GM18526 (cell line): ENCODE results near the gene NAMPT.

ENCODE experiments used
- POLR2A ChIP-seq: IDR thresholded peaks from 3 replicates; pipeline ENCODE4 v1.6.1; 2011; ENCODE audit not compliant: insufficient read length; ENCODE audit errors: extremely low read depth

The NAMPT gene

GRCh38 chr7:106225856-106226255 lies 58.9 kb downstream of the NAMPT start:
- TF ChIP-seq POLR2A = no peak

DNA sequence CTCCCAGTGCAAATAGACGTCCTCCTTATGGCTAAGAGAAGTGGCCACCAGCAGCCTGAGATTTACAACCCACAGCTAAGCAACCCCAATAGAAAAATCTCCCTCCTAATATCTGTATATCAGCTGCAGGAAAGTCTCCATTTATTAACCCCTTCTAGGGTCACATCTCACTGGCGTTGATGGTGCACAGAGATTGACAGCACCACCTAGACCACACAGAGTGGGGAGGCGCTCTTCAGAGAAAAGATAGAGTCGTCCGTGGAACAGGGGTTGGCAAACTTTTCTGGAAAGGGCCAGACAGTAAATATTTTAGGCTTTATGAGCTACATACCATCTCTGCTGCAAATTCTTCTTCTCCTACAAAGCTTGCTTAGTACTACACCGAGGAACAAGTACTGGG lies 60.0 kb downstream of the NAMPT start:
- no peak for TF ChIP-seq POLR2A

- no peak for TF ChIP-seq POLR2A
These were observed 61.6 kb downstream of the NAMPT start for GRCh38 chr7:106223156-106223555.

- TF ChIP-seq POLR2A = no peak
These were observed 62.2 kb downstream of the NAMPT start for GRCh38 chr7:106222545-106222944.

DNA sequence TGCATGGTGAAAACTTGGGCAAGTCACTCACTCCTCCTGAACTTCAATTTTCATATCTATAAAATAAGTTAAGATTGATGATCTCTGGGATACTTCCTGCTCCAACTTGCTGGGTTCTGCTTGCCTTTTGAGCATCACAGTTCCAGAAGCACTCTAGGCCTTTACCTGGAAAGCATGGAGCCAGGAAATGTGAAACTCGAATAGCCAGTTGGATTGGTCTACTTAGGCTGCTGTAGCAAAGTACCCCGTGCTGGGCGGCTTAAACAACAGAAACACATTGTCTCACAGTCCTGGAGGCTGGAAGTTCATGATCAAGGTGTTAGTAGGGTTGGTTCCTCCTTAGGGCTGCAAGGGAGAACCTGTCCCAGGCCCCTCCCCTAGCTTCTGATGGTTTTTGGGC lies 64.5 kb downstream of the NAMPT start:
- no peak for TF ChIP-seq POLR2A

DNA sequence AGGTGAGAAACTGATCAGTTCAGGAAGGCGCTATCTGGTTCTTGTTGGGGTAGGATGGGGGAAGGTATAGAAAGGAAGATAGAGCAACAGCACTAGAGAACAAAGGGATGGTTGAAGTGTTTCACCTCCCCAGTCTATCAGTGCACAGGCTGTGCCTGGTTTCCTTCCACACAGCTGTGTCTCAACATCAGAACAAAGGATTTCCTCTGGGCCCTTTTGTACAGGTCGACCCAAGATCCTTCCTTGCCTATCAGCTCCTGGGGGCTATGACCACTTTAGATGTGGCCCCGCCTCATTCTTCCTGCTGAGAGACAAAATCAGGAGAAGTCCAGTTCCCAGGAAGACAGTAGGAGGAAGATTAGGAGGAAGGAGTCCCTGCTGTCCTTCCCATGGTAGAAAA lies 65.6 kb downstream of the NAMPT start:
- no peak for TF ChIP-seq POLR2A

- no peak for TF ChIP-seq POLR2A
These were observed 66.2 kb downstream of the NAMPT start for GRCh38 chr7:106218546-106218945.

DNA sequence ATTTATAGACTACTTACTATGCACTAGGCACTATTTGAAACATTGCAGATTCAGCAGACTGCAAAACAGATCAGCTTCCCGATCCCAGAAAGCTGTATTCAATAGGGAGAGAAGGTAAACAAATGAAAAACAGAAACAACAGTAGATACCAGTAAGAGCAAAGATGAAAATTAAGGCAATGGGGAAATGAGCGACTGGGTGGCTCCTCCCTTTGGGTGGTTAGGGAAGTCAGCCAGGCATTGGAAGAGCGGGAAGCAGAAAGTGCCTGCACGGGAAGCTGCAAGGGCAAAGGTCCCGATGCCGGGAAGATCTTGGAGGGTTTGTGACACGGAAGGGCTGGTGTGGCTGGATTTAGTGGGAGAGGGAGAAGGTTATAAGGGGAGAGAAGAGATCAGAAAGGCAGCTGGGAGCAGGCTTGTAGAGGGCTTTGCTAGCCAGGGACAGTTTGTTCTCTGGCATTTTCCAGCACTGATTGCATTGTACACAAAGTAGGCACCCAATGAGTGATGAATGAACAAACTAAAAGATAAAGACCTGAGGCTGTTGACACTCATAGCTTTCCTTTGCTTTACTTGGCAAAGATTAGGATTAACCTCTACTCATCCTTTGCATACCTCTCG lies 67.8 kb downstream of the NAMPT start:
- TF ChIP-seq POLR2A = no peak

GRCh38 chr7:106216517-106216922 lies 68.3 kb downstream of the NAMPT start:
- TF ChIP-seq POLR2A = no peak

GRCh38 chr7:106215868-106216516 lies 68.8 kb downstream of the NAMPT start:
- no peak for TF ChIP-seq POLR2A

- no peak for TF ChIP-seq POLR2A
These were observed 77.8 kb downstream of the NAMPT start for GRCh38 chr7:106206826-106207541.

- TF ChIP-seq POLR2A = no peak
These were observed 79.1 kb downstream of the NAMPT start for GRCh38 chr7:106205621-106206222.

GRCh38 chr7:106203473-106203872 lies 81.3 kb downstream of the NAMPT start:
- TF ChIP-seq POLR2A = no peak

DNA sequence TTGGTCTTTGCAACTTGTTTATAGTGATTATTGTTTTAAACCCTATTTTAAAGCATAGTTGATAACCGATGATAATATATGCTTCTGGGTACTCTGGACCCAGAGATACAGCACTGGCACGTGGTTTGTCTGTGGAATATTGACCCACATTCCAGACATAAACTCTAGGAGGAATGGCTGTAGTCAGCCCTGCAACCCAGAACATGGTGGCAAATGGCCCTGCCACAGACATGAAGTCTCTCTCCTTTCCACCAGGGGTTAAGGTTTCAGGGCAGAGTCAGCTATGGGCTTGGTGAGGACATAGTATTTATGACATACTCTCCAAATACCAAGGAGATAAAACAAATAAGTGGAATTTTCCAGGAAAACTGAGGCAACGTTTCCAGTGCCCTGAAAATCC lies 83.6 kb downstream of the NAMPT start:
- TF ChIP-seq POLR2A = no peak

GRCh38 chr7:106199813-106200364 lies 84.9 kb downstream of the NAMPT start:
- TF ChIP-seq POLR2A = no peak

- TF ChIP-seq POLR2A = no peak
These were observed 85.8 kb downstream of the NAMPT start for GRCh38 chr7:106199024-106199423.
